Ishikawa (cell line): ENCODE results near the gene RBM20.

Experiments used
- CEBPB ChIP-seq: IDR thresholded peaks from 2 replicates; pipeline ENCODE4 v1.6.1; 2012
- CREB1 ChIP-seq: IDR thresholded peaks from 2 replicates; pipeline ENCODE4 v1.6.1; 2012; ENCODE audit warnings: low read depth
- EGR1 ChIP-seq: IDR thresholded peaks from 2 replicates; pipeline ENCODE4 v1.6.1; 2012
- EP300 ChIP-seq: IDR thresholded peaks from 2 replicates; pipeline ENCODE4 v1.6.1; 2012; ENCODE audit warnings: borderline replicate concordance
- FOXM1 ChIP-seq: IDR thresholded peaks from 2 replicates; pipeline ENCODE4 v1.6.1; 2012; ENCODE audit warnings: low read depth, borderline replicate concordance
- MAX ChIP-seq: IDR thresholded peaks from 2 replicates; pipeline ENCODE4 v1.6.1; 2012
- NFIC ChIP-seq: IDR thresholded peaks from 2 replicates; pipeline ENCODE4 v1.6.1; 2012
- REST ChIP-seq: IDR thresholded peaks from 2 replicates; pipeline ENCODE4 v1.6.1; 2012; ENCODE audit warnings: low read depth, mild to moderate bottlenecking
- TAF1 ChIP-seq: IDR thresholded peaks from 2 replicates; pipeline ENCODE4 v1.6.1; 2012; ENCODE audit warnings: low read depth, mild to moderate bottlenecking
- TCF12 ChIP-seq: IDR thresholded peaks from 2 replicates; pipeline ENCODE4 v1.6.1; 2012; ENCODE audit warnings: low read depth
- TEAD4 ChIP-seq: IDR thresholded peaks from 2 replicates; pipeline ENCODE4 v1.6.1; 2012
- YY1 ChIP-seq: IDR thresholded peaks from 2 replicates; pipeline ENCODE4 v1.6.1; 2012; ENCODE audit warnings: low read depth
- ZBTB7A ChIP-seq: IDR thresholded peaks from 2 replicates; pipeline ENCODE4 v1.6.1; 2012; ENCODE audit warnings: low read depth
- TF ChIP-seq, protein P1 (sequence below): IDR thresholded peaks from 2 replicates; pipeline ENCODE4 v1.6.1; 2012

The RBM20 gene

DNA sequence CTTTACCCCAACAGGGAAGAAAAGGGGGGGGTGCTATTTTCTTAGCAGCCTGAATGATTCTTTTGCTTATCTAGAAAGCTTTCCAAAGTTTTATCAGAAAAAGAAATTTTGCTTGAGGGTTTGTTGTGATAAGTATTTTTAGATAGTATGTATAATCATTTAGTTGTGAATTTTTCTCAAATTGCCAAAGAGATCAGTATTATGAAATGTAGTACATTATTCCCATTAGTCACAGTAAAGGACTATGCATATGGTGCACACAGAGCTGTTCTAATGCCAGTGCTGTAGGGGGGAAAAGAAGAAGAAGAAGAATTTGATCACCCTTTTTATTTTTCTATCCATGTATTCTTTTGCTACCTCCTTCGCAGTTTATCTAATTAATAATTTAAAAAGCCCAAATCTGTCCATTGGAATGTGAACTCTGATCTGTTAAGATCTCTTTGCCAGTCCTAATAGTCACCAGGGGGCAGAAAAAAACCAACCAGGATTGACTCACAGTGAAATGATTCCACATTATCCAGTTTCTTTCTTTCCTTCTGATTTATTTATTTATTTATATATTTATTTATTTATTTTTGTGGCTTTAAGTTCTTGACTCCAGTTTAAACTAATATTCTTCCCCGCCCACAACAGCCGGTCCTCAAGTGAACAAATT is 4.7 kb downstream of the RBM20 start:
- TF ChIP-seq EP300 (no peak), EGR1 (no peak), YY1 (no peak), REST (no peak), TCF12 (no peak), MAX (no peak), CREB1 (no peak), ZBTB7A (no peak), FOXM1 (no peak), TEAD4 (no peak)
- TF ChIP-seq, protein P1, sequence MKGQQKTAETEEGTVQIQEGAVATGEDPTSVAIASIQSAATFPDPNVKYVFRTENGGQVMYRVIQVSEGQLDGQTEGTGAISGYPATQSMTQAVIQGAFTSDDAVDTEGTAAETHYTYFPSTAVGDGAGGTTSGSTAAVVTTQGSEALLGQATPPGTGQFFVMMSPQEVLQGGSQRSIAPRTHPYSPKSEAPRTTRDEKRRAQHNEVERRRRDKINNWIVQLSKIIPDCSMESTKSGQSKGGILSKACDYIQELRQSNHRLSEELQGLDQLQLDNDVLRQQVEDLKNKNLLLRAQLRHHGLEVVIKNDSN: no peak

GRCh38 chr10:110649347-110650264 is 5.5 kb downstream of the RBM20 start:
- TF ChIP-seq EP300 (no peak), MAX (no peak)
- TF ChIP-seq, protein P1: no peak

GRCh38 chr10:110650265-110650668 is 6.1 kb downstream of the RBM20 start:
- TF ChIP-seq EGR1 (no peak), MAX (no peak), REST (no peak), TCF12 (no peak), FOXM1 (no peak)
- TF ChIP-seq, protein P1: no peak

GRCh38 chr10:110651044-110651958 is 7.2 kb downstream of the RBM20 start:
- TF ChIP-seq YY1: no peak
- TF ChIP-seq TCF12: no peak
- no peak for TF ChIP-seq FOXM1
- TF ChIP-seq, protein P1: no peak
- TF ChIP-seq NFIC: no peak
- no peak for TF ChIP-seq EP300
- TF ChIP-seq CEBPB: no peak
- no peak for TF ChIP-seq TEAD4
- TF ChIP-seq REST: no peak
- no peak for TF ChIP-seq CREB1
- no peak for TF ChIP-seq MAX
- TF ChIP-seq ZBTB7A: no peak
- TF ChIP-seq TAF1: no peak
